Liver (tissue), 3 donors: ENCODE measurements around the gene PTPRN2.

ENCODE experiments used
- CTCF ChIP-seq: fragments of 150-350 bp; IDR thresholded peaks from 2 replicates; pipeline ENCODE4 v1.5.1; 2017; ENCODE audit warnings: improper control_type of control experiment, low read depth, low read length; ENCODE audit not compliant: missing input control
- FOXA1 ChIP-seq: IDR thresholded peaks from 2 replicates; pipeline ENCODE4 v1.6.1; 2016; ENCODE audit warnings: antibody characterized with exemption
- RAD21 ChIP-seq, 2 donors: IDR thresholded peaks; 2 replicates each; pipeline ENCODE4 v1.6.1; 2016; ENCODE audit warnings: antibody characterized with exemption in 2 of 2, mild to moderate bottlenecking in 2 of 2
- REST ChIP-seq: IDR thresholded peaks from 2 replicates; pipeline ENCODE4 v1.6.1; 2016; ENCODE audit warnings: antibody characterized with exemption, mild to moderate bottlenecking
- donor health status: healthy.
- donor health status: healthy.

- TF ChIP-seq REST = no peak
- TF ChIP-seq CTCF = no peak
- no peak for TF ChIP-seq FOXA1
- no peak for TF ChIP-seq RAD21 (IDR thresholded peaks at IDR 0.05)
Measured at GRCh38 chr7:157757776-157758467, 829.7 kb downstream of the PTPRN2 start.
